Activated T-helper 1 cell treated with Interleukin-2 at 50 U/mL for 16 hours (primary cell): ENCODE data around the gene MOCS1.

ENCODE experiments used
- DNase-seq: peaks from one replicate; pipeline ENCODE4 v3.0.0-alpha.2; 2020; ENCODE audit warnings: low read depth

MOCS1 gene

DNA sequence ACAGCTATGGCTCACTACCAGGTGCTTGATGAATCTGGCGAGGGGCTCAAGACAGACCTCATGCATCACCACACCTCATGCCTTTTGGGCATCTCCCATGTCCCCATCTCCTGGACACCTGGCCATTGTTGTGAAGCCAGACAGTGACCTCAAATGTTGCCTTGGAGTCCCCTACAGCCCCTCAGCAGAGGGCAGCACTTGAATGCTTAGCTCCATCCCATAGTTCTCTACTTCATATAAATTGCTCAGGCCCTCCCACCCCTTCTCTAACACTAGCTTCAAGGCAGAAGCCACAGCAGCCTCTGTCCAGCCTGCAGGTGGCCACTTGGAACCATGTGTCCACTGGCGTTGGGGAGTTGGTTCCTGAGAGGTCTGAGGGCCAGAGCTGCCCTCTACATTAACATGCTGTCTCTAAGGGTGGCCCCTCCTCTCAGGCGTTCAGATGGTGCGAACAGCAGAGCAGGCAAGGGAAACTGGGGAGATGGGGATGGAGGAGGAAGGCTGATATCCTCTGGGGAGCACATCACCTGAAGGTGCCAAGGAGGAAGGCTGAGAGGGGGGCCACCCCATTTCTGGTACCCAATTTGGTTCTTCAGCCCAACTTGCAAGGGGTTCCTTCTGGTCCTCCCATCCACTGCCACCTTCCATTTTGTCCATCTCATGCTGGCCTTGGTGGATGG, 31.3 kb downstream of the MOCS1 start:
- DNase-seq: no peak

DNA sequence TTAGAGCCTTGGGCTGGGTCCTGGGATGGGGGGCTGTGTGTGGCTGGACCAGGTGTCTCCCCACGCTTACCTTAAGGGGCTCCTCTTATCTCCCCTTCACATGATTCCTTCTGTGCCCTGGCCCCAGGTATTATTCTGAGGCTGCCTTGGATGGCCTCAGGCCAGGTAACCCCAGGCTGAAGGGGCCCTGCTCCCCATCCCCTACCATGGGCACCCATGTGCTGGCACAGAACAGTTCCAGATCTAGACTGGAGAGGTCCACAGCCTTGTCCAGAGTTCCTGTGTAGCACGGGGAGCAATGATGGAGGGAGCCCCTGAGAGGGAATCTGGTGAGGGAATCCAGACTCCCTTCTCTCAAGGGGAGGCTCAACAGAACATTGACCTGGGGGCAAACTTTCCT, 32.1 kb downstream of the MOCS1 start:
- DNase-seq: no peak

DNA sequence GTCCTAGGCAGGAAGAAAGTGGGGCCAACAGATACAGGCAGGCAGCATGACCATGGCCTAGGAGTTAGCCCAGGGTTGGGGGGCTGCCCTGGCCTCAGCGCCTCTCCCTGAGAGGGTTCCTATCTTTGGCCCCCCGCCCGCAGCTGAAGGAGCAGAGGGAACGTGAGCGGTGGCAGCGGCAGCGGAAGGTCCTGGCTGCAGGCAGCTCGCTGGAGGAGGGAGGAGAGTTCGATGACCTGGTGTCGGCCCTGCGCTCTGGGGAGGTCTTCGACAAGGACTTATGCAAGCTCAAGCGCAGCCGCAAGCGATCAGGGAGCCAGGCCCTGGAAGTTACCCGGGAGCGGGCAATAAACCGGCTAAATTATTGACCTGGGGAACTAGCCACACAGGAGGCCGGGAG, 32.6 kb downstream of the MOCS1 start:
- no peak for DNase-seq

DNA sequence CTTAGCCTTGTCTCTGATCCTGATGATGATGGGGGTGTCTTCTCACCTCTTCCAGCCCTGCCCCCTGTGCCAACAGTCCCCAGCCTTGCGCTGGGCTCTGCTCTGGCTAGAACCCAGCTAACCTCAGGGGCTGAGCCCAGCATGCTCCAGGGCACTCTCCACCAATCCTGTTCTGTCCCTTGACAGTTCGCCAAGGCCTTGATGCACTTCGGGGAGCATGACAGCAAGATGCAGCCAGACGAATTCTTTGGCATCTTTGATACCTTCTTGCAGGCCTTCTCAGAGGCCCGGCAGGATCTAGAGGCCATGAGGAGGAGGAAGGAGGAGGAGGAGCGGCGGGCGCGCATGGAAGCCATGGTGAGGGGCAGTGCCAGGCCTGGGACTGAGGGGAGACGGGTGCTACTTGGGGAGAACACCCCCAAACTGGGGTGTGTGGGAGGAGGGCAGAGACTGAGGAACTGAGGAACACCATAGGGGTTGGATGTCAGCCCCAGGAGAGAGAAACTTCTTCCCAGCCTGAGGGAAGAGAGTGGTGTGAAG, 33.1 kb downstream of the MOCS1 start:
- no peak for DNase-seq

DNA sequence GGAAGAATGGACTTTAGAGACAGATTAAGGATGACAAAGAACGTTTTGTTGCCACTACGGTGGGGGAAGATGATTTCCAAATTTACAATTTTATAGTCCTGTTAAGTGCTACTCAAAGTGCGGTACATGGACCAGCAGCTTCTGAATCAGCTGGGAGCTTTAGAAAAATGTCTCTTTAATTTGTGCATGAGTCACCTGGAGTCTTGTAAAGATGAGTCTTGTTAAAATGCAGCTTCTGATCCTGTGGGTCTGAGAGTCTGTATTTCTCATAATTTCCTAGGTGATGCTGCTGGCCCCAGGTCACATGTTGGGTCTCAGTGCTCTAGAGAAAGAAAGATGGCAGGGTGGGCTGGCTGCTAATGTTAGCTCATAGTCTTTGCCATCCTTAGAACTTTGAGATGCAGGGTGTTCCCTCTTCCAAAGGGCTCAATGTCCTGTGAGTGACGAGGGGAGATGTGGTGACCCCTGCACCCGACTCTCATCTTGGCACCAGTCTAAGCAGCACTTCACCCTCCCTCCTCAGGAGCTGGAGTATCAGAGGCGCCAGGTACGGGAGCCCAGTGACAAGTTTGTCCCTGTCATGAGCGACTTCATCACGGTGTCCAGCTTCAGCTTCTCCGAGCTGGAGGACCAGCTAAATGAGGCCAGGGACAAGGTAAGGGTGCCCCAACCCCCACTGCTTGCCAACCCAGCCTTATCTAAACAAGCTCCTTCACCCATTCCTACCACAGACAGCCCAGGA, 34.5 kb downstream of the MOCS1 start:
- no peak for DNase-seq

DNA sequence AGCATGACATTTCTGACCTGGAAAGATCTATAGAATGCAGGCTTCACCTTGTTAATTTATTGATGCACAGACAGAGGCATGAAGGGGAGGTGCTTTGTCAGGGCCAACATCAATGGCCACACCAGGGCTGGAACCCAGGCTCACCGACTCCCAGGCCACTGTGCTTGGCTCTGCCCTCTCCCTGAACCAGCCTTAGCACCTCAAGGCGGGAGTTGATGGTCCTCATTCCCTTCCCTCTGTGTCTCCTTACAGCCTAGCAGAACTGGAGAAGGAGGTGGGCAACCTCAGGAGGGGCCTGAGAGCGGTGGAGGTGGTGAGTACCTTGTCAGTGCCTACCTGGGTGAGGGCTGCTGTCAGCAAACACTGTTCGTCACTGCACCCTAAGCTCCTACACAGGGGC, 35.6 kb downstream of the MOCS1 start:
- DNase-seq: no peak

DNA sequence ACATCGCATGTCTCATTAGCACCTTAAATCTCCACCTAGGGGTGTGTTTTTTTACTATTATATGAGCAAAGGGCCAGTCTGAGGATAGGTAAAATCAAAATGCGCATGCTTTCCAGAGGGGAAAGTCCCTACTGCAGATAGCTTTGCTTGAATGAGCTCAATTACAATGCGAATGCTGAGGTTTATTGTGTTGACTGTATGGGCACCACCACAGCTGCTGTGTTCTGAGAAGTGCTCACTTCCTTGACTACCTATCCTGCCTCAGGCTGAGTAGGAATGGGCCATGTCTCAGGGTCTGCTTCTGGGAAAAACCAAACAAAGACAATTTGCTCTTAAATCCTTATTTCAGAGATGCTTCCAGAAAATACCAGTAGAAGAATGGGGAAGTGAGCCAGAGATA, 36.6 kb downstream of the MOCS1 start:
- DNase-seq: no peak

DNA sequence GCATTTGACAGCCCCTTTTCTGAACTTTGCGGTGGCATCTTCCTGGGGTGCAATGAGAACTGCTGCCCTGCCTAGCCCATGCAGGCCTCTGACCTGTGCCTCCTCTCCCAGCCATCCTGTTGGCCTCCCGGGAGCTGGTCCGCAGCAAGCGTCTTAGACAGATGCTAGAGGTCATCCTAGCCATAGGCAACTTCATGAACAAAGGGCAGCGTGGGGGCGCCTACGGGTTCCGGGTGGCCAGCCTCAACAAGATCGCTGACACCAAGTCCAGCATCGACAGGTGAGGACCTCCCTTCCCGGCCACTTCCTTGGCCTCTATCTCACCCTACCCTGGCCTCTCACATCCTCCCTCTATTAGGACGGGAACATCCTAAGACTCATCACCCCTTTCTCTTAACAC, 37.6 kb downstream of the MOCS1 start:
- DNase-seq: no peak

DNA sequence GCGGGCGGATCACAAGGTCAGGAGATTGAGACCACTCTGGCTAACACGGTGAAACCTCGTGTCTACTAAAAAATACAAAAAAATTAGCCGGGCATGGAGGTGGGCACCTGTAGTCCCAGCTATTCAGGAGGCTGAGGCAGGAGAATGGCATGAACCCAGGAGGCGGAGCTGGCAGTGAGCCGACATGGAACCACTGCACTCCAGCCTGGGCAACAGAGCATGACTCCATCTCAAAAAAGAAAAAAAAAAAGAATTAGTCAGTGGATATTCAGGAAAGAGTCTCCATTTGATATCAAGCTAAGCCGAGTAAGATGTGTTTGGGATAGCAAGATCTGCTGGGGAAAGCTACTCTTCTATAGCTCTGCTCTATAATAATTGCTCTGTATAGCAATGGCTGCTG, 41.0 kb downstream of the MOCS1 start:
- DNase-seq: no peak

DNA sequence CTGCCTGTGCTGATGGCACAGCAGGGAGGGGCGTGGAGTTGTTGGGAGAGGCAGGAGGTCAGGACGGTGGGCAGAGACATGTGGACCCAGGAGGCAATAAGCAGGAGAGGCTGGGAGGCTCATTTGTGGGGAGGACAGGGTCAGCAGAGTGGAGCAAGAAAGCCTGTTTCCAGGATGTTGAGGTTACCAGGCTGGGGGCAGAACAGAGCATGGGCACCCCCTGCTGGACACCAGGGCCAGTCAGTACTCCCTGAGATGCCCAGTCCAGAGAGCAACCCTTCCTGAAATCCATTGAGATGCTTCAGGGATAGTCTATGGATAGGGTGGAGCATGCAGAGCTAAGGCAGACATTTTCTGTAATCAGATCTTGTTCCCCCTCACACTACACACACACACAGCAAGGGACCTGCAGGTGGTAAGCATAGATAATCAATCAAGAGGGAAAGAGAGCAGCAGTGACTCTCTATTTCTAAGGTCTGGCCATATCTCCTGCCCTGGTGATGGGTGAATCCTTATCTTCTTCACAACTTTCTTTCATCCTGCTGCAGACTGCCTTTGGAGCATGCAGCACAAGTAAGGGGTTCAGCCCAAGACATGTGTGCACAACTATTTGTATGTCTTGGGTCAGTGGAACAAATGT, 41.7 kb downstream of the MOCS1 start:
- no peak for DNase-seq

DNA sequence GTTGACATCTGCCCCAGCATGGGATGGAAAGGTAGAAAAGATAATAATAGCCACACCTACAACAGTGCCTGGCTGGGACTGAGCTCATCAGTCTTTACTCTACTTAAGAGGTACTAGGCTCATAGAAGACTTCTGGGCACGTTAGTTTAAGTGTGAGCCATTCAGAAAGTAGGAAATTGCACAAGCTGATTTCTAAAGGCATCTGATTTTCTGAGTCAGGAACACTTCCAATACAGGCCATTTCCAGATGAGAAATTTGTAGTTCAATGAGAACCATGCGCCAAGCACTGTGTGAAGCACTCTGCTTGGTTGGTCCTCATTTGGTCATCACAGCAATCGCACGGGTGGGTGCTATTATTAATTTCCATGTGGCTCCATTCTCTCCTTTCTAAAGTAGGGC, 42.3 kb downstream of the MOCS1 start:
- DNase-seq: no peak

DNA sequence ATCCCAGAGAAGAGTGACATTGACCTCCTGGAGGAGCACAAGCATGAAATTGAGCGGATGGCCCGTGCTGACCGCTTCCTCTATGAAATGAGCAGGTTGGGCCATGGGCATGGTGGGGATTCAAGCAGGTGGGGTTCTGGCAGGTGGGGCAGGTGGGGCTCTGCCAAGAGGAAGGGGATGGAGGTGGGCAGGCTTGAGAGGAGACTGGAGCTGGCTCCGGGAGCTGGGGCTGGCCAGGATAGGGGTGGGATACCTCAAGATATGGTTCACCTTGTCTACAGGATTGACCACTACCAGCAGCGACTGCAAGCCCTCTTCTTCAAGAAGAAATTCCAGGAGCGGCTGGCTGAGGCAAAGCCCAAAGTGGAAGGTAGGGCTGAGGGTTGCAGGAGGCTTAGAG, 42.9 kb downstream of the MOCS1 start:
- no peak for DNase-seq

DNA sequence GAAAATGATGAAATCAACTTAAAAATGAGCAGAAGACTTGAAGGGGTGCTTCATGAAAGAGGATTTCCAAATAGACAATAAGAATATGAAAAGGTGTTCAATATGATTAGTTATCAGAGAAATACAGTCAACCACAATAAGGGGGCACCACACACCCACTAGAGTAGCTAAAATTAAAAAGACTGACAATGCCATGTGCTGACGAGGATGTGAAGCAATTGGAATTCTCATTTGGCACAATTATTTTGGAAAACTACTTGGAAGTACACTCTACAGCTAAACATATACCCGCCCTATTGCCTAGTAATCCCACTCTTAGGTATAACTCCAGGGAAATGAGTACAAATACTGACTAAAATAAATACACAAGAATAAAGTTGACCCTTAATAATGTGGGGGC, 45.0 kb downstream of the MOCS1 start:
- no peak for DNase-seq

DNA sequence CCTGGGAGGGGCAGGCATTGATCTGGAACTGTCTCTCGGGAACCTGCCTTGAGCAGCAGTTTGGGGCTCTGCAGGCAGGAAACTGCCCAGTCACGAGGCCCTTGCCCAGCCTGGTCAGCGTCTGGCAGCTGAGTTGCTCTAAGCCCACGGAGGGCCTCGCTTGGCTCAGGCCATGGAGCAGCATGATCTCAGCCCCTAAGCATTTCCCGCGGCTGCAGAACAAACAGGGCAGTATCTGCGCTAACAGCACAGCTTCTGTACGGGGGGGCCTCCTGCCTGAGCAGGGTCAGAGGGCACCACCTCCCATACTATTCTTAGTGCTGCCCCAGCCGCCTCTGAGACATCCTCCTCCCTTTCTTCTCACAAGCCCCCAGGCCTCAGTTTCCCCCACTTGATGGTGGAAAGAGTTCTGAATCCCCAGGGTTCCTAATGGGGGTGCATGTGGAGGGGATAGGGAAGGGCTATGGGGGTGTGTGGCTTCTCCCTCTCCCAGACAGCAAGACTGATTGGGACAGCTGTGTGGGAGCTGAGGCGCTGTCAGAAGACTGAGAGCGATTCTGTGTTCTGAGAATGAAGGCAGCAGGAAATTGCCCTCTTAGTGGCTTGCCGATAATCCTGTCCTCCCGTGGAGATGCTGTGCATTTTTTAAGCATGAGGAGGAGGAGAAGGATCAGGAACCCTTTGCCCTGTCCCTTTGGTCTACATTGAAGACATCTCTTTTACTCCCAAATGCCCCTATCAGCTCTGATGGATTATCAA, 46.4 kb downstream of the MOCS1 start:
- no peak for DNase-seq

DNA sequence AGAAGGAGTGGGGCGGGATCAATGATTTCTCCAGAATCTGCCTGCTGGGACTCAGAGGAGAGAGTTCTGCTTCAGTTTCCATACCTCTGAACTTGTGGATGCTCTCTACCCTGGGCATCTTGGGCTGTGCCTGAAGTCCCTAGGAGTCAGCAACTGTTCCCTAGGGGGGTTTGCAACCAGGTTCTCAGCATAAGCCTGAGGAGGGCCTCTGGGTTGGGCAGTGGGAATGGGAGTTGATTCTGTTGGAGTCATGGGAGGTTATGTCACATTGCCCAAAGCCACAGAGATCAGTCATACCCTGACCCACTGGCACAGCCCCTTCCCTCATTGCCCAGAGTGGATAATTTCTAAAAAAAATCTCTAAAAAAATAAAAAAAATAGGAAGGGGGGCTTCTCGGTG, 47.4 kb downstream of the MOCS1 start:
- no peak for DNase-seq

DNA sequence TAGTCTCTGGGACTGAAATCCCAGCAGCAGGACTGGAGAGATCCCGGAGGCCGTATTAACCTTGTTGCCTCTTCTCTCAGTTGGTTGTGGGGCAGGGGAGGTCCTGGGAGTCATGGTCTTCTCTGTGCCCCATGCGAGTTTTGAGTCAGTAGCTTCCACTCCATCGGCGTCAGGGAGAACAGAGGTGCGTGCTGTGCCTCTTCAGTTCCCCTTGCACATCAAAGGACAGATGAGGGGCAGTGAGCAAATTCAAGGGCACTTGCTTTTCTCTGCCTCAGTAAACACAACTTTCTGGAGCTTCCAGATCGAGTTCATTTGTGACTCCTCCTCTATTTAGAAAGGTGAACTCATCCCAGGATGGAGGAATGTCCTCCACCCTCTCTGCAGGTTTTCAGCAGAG, 48.6 kb downstream of the MOCS1 start:
- DNase-seq: no peak

DNA sequence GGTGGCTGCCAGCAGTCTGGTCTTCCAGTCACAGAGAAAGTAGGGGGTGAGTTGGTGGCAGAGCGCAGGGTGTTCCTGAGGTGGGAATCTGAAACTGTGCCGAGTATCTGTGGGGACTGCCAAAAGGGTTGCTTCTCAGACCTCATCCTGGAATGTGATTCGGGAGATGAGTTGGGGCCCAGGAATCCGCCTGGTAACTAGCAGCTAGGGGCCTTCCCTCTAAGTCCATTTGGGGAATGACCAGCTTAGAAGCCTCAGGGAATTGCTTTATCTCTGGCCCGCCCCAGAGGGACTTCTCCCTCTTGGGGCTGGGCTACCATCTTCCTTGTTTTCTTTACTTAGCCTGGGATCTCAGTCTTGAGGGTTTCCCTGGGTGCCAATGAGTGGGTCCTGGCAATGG, 49.6 kb downstream of the MOCS1 start:
- no peak for DNase-seq

DNA sequence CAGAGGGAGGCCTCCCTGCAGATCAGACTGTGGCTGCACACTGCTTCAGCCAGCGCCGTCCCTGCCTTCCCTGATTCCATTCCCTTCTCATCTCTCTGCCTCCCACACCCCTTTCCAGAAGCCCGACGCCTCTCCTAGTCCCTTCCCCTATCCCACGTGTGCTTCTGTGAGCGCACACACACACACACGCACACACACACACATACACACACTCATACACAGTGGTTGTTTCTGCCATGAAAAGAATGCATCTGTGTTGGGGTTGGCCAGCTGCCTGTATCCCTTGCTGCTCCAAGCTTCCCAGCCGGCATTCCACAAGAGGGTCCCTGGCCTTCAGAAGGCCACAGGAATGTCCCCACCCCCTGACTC, 51.7 kb downstream of the MOCS1 start:
- no peak for DNase-seq

DNA sequence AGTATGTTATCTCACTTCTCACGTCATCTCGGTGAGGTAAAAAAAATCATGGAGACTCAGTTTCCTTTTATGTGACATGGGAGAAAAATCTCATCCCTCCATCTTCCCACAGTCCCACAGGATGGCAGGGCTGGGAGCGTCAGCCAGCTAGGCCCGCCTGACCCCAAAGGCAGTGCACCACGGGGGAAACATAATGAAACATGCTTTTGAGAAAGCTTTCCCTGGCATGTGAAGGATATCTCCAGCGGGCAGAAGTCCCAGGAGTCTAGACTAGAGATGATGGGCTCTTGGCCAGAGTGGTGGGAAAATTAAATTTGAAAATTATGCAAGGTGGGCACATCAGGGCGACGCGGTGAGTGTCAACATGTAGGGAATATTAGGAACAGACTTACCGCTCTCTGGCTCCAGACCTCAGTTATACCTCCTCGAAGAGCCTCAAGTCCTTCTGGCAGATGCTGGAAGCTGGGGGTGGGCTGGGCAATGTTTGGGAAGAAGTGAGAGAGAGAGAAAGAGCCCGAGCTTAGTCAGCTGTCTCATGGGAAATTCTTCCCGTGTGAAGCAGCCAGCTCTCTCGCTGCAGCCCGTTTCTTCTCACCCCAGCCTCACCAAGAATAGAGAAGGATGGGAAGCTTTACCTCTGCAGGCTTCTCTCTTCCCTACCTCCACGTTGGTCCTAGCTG, 52.3 kb downstream of the MOCS1 start:
- no peak for DNase-seq

DNA sequence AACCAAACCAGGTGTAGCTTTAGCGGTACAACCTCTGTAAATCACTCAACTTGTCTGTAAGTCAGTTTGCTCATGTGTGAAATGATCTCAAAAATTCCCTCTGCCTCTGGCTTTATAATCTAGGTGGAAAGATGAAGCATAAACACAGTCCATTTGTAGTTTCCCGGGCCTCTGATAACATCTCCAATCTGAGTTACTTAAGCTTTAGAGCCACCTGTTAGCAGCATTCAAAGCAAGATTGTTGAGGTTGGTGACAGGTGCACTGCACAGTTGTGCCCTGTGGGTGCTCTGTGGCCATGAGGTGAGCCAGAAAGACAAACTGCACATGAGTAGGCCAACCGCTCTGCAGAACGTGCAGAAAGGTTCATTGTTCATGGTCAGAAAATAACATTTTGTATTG, 53.7 kb downstream of the MOCS1 start:
- no peak for DNase-seq

DNA sequence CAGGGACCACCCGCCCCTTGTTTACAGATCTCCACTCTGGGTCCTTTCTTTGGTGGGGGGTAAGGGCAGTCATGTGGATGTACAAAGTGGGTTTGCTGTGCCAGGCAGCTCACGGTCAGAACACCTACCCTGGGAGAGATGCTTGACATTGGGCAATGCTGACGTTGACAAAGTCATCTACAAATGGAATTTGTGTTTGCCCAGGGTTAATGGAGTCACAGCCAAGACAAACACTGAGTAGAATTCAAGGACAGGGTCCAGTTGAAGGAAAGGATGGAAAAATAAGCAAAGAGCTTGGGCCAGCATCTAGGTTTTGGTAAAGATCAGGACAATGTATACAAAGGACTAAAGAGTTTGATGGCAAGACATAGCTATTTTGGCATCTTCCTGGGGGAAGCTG, 54.7 kb downstream of the MOCS1 start:
- DNase-seq: no peak

DNA sequence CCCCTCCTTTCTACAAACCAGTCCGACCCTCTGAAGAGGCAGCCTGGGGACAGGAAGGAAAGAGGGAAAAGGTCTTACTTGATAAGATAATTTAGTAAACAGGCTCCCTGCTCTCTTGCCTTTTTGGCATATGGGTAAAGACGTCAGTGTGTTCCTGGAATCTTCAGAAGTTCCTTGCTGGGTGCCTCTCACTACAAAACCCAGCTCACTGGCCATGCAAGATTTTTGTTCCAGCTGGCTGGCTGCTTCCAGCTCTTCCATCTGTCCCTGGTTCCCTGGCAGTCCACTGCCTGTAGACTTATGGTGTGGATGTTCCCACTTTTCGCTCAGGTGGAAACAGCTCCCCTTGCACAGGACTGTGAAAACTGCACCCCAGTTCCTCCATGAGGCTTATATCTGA, 57.4 kb downstream of the MOCS1 start:
- DNase-seq: no peak
